ENCODE data around the gene ADGRG1.

ADGRG1 gene

DNA sequence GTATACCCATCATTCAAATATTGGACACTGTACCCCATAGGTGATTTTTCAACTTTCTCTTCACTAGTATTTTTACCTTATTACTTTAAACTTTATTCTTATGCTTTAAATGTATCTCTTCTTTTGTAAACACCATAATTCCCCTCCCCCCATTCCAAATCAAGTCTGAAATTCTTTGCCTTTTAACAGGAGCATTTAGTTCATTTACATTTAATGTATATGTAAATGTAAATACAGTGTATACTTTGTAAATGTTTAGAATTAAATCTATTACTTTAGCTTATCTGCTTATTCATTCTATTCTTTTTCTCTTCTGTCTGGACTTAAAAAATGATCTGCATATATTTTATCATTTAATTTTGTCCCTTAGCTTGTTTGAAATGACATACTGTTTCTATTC, 30.0 kb upstream of the ADGRG1 start:
- H3K27me3 ChIP-seq (ENCODE audit: insufficient read depth, low read length): peaks cover 4% of the 10 kb centered on the region
- H3K9me3 ChIP-seq (ENCODE audit: low read length): no peaks in the 10 kb centered on the region
- no peak overlapping the region for H3K4me3 ChIP-seq (ENCODE audit: low read length)

GRCh38 chr16:57600048-57600835, 28.2 kb upstream of the ADGRG1 start:
- no peaks in the 10 kb centered on the region for H3K9me3 ChIP-seq (ENCODE audit: low read length)
- peaks cover 7% of the 10 kb centered on the region for H3K27me3 ChIP-seq (ENCODE audit: insufficient read depth, low read length)
- H3K36me3 ChIP-seq (ENCODE audit: insufficient read depth, low read length): no peaks in the 10 kb centered on the region
- no peak overlapping the region for H3K4me3 ChIP-seq (ENCODE audit: low read length)
- no peaks in the 10 kb centered on the region for H3K4me1 ChIP-seq (ENCODE audit: insufficient read depth, low read length)
- no peak overlapping the region for H2AFZ ChIP-seq (ENCODE audit: low read depth, low read length)

More for the DNA sequence above, 30.0 kb upstream of the ADGRG1 start:
- no peaks in the 10 kb centered on the region for H3K4me1 ChIP-seq (ENCODE audit: insufficient read depth, low read length)
- H3K36me3 ChIP-seq (ENCODE audit: insufficient read depth, low read length): no peaks in the 10 kb centered on the region
- H2AFZ ChIP-seq (ENCODE audit: low read depth, low read length): no peak overlapping the region

DNA sequence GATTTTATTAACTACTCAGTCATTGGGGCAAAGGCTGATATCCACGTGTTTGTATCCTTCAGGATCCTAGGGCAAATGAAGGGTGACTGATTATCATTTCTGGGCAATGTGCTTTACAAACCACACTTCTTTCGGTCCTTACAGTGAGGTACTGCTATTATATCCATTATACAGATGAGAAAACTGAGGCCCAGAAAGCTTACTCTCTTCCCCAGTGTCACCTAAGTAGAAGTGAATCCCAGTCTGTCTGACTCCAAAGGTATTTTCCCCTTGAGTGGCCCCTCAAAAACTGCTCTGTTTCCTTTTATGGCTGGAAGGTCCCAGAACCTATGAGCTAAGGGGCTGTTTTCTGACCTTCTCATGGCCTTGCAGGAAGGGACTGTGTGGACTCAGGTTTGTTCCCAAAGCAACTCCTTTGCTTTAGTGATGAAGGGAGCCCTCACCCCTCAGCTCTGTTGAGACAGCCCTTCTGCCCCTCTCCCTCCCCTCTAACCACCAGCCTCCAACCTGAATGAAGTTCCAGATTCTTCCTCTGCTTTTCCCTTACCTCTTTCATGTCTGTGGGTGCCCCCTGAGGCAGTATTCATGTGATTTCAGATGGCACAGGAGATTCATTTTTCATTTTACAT, 27.4 kb upstream of the ADGRG1 start:
- no peak overlapping the region for H3K4me3 ChIP-seq (ENCODE audit: low read length)
- H2AFZ ChIP-seq (ENCODE audit: low read depth, low read length): no peak overlapping the region
- no peaks in the 10 kb centered on the region for H3K9me3 ChIP-seq (ENCODE audit: low read length)
- no peaks in the 10 kb centered on the region for H3K4me1 ChIP-seq (ENCODE audit: insufficient read depth, low read length)
- peaks cover 7% of the 10 kb centered on the region for H3K27me3 ChIP-seq (ENCODE audit: insufficient read depth, low read length)
- no peaks in the 10 kb centered on the region for H3K36me3 ChIP-seq (ENCODE audit: insufficient read depth, low read length)

DNA sequence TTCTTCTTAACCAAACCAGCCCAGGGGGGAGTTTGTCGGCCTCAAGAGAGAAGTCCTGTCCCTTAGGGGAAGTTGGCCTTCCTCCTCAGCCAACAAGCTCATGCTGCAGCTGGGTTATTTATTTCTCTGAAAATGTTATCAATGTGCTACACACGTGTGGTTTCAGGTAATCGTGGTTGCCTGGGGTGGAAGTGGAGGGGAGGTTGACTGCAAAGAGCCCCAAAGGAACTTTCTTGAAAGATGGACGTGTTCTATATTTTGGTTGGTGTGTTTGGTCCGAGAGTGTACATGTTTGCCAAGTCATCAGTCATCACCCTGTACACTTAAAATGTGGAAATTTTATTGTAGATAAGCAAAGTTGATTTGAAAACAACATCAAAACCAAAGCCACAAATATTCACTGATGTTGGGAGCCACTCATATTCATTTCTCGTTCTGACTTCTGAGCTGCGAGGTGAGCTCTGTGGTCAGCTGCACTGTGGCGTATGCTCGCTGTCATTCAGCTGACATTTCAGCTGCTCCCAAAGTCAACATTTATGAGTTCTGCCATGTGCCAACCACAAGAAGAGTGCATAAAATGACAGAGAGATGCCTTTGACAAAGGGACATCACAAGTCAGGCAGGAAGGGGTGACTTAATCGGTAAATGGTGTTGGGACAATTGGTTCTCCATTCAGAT, 26.5 kb upstream of the ADGRG1 start:
- no peaks in the 10 kb centered on the region for H3K4me1 ChIP-seq (ENCODE audit: insufficient read depth, low read length)
- no peak overlapping the region for H3K4me3 ChIP-seq (ENCODE audit: low read length)
- H3K9me3 ChIP-seq (ENCODE audit: low read length): no peaks in the 10 kb centered on the region
- no peaks in the 10 kb centered on the region for H3K36me3 ChIP-seq (ENCODE audit: insufficient read depth, low read length)
- peaks cover 7% of the 10 kb centered on the region for H3K27me3 ChIP-seq (ENCODE audit: insufficient read depth, low read length)
- no peak overlapping the region for H2AFZ ChIP-seq (ENCODE audit: low read depth, low read length)

DNA sequence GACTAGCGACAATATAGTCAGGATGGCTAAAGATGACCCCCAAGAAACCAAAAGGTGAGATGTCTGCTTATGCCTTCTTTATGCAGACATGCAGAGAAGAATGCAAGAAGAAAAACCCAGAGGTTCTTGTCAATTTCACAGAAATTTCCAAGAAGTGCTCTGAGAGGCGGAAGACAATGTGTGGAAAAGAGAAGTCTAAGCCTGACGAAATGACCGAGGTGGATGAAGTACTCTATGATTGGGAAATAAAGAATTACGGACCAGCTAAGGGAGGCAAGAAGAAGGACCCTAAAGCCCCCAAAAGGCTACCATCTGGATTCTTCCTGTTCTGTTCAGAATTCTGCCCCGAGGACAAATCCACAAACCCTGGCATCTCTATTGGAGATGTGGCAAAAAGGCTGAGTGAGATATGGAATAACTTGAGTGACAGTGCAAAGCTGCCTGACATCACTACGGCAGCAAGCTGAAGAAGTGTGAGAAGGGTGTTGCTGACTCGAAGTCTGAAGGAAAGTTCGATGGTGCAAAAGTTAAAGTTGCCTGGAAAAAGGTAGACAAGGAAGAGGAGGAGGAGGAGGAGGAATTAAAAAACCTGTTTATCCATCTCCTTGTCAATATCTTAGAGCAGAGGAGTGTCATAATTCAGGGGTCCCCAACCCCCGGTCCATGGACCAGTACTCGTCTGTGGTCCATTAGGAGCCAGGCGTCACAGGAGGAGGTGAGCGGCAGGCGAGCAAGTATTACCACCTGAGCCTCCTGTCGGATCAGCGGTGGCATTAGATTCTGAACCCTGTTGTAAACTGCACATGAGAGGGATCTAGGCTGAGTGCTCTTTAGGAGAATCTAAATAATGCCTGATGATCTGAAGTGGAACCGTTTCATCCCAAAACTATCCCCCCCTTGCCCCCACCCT, 25.1 kb upstream of the ADGRG1 start:
- Histone ChIP-seq H3K4me3 (ENCODE audit: low read length) (no peak overlapping the region), H3K9me3 (ENCODE audit: low read length) (no peaks in the 10 kb centered on the region), H2AFZ (ENCODE audit: low read depth, low read length) (no peak overlapping the region), H3K4me1 (ENCODE audit: insufficient read depth, low read length) (no peaks in the 10 kb centered on the region), H3K27me3 (ENCODE audit: insufficient read depth, low read length) (peaks cover 7% of the 10 kb centered on the region), H3K36me3 (ENCODE audit: insufficient read depth, low read length) (no peaks in the 10 kb centered on the region)

DNA sequence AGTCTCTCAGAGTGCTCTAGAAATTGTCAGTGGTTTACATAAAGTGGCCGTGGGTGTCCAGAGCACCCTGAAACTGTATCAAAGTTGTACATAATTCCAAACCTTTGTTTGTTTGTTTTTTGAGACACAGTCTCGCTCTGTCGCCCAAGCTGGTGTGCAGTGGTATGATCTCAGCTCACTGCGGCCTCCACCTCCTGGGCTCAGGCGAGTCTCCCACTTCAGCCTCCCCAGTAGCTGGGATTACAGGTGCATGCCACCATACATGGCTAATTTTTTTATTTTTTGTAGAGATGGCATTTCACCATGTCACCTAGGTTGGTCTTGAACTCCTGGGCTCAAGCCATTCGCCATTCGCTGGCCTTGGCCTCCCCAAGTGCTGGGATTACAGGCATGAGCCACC, 24.3 kb upstream of the ADGRG1 start:
- no peaks in the 10 kb centered on the region for H3K9me3 ChIP-seq (ENCODE audit: low read length)
- H3K4me3 ChIP-seq (ENCODE audit: low read length): no peak overlapping the region
- peaks cover 7% of the 10 kb centered on the region for H3K27me3 ChIP-seq (ENCODE audit: insufficient read depth, low read length)
- no peaks in the 10 kb centered on the region for H3K4me1 ChIP-seq (ENCODE audit: insufficient read depth, low read length)
- H3K36me3 ChIP-seq (ENCODE audit: insufficient read depth, low read length): no peaks in the 10 kb centered on the region
- H2AFZ ChIP-seq (ENCODE audit: low read depth, low read length): no peak overlapping the region

DNA sequence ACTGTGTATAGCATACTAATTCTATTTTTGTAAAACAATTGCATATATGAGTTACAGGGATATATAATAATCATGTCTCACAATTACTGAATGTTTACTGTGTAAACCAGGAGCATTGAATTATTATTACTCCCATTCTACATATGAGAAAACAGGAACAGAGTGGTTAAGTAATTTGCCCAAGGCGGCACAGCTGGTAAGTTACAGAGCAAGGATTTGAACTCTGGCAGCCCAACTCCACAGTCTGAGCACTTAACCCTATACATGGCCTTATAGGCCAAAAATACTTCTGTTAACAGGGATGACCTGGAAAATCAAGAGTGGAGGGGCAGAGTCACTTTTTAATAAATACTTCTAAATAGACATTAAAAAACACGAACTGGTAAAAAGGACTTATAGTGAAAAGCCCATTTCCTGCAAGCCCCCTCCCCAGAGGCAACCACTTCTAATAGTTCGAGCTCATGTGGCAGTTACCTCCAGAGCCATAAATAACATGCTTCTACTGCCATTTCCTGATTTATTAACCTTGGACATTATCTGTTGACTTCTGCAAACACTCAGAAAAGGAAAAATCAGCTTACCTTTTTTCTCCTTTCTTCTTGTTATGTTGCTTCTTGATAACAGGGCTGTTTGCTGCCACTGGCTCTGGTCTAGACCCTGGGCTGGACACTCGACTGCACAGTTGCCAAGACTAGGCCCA, 22.1 kb upstream of the ADGRG1 start:
- H3K27me3 ChIP-seq (ENCODE audit: insufficient read depth, low read length): peaks cover 11% of the 10 kb centered on the region
- H3K4me1 ChIP-seq (ENCODE audit: insufficient read depth, low read length): no peaks in the 10 kb centered on the region
- no peak overlapping the region for H2AFZ ChIP-seq (ENCODE audit: low read depth, low read length)
- no peak overlapping the region for H3K4me3 ChIP-seq (ENCODE audit: low read length)
- no peaks in the 10 kb centered on the region for H3K36me3 ChIP-seq (ENCODE audit: insufficient read depth, low read length)
- H3K9me3 ChIP-seq (ENCODE audit: low read length): no peaks in the 10 kb centered on the region

DNA sequence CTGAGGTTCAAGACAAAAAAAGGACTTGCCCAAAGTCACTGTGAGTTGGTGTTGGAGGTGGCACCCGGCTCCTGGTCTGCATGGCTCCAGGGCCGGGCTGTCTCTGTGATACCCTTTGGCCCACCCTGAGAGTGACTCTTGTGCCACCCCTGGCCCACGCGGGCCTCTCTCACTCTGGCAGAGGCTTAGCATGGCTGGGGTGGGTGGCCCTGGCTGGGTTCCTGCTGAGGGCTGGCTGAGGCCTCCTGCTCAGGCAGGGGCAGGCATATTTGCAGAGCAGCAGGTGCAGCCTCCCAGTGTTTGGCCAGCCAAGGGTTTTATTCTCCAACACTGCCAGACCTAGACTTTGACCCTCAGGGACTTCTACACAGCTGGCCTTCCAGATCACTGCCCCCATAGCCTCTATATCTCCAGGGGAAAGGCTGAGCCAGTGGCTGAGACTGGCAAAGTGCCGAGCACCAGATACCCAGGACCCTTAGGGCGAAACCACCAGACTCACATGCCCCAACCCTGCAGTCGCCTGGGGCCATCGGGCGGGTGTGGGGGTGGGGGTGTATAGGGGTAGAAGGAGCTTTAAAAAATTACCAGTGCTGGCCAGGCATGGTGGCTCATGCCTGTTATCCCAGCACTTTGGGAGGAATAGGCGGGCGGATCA, 21.5 kb upstream of the ADGRG1 start:
- no peaks in the 10 kb centered on the region for H3K36me3 ChIP-seq (ENCODE audit: insufficient read depth, low read length)
- peaks cover 14% of the 10 kb centered on the region for H3K27me3 ChIP-seq (ENCODE audit: insufficient read depth, low read length)
- no peaks in the 10 kb centered on the region for H3K9me3 ChIP-seq (ENCODE audit: low read length)
- H2AFZ ChIP-seq (ENCODE audit: low read depth, low read length): no peak overlapping the region
- no peaks in the 10 kb centered on the region for H3K4me1 ChIP-seq (ENCODE audit: insufficient read depth, low read length)
- H3K4me3 ChIP-seq (ENCODE audit: low read length): no peak overlapping the region

DNA sequence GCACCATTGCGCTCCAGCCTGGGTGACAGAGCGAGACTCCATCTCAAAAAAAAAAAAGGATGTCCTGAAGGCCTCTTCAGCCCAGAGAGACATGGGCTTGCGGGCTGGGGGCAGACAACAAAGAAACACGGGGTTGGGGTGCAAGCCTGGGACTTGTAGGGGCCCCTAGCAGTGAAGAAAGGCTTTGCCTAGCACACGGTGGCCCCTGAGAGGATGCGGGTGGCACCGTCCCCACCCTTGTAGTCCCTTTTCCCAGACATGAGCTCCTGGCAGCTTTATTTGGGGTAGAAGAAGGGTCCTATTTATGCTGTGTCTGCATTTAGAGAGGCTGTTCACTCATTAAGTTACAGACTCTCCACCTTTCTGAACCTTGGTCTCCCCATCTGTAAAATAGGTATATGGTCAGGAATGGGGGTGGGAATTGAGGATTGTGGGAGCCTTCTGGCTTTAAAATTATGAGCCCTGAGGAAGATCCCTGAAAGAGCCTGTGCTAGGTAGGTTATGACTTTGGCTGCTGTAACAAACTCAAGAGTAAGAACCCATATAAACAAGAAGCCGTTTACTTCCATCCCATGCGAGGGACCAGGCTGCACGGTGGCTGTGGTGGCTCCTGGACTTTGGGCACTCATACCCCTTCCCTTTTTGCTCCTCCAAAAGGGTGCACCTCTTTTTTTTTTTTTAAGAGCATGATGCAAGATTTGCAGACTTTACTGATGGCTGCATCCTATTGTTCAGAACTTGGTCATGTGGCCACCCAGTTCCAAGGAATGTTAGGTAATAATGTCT, 20.6 kb upstream of the ADGRG1 start:
- no peaks in the 10 kb centered on the region for H3K4me1 ChIP-seq (ENCODE audit: insufficient read depth, low read length)
- H3K27me3 ChIP-seq (ENCODE audit: insufficient read depth, low read length): peaks cover 11% of the 10 kb centered on the region
- no peak overlapping the region for H2AFZ ChIP-seq (ENCODE audit: low read depth, low read length)
- H3K36me3 ChIP-seq (ENCODE audit: insufficient read depth, low read length): no peaks in the 10 kb centered on the region
- H3K9me3 ChIP-seq (ENCODE audit: low read length): no peaks in the 10 kb centered on the region
- H3K4me3 ChIP-seq (ENCODE audit: low read length): no peak overlapping the region

GRCh38 chr16:57608462-57609113, 19.8 kb upstream of the ADGRG1 start:
- H3K4me1 ChIP-seq (ENCODE audit: insufficient read depth, low read length): no peaks in the 10 kb centered on the region
- H3K27me3 ChIP-seq (ENCODE audit: insufficient read depth, low read length): peaks cover 9% of the 10 kb centered on the region
- H3K36me3 ChIP-seq (ENCODE audit: insufficient read depth, low read length): no peaks in the 10 kb centered on the region
- H3K9me3 ChIP-seq (ENCODE audit: low read length): no peaks in the 10 kb centered on the region
- no peak overlapping the region for H2AFZ ChIP-seq (ENCODE audit: low read depth, low read length)
- H3K4me3 ChIP-seq (ENCODE audit: low read length): no peak overlapping the region

All from neuron (in vitro differentiated cells).